ENCODE data around the gene ETV6. TPM values are rescaled to one million over a fixed set of nuclear protein-coding genes. Genes with fewer than 3 reads are reported as not detected.
A peak's percentile ranks its signal among the peaks of the same experiment; 100 is the strongest.

The ETV6 gene
- polyA plus RNA-seq, 2 of the 4 experiments (the other 2 are of a cell fraction): 4.0 to 7.0 TPM

- 94% methylated on average over 11 of the region's 11 CpGs for WGBS (ENCODE audit: missing lambda C conversion rate)
- peaks cover 43% of the 10 kb centered on the region for H3K4me1 ChIP-seq
- H3K9me3 ChIP-seq: no peaks in the 10 kb centered on the region
- DNase-seq (ENCODE audit: low read depth in 1 of 2, low spot score in 1 of 2) (no peak), ATAC-seq (no peak), FAIRE-seq (no peak)
- no peak overlapping the region for H3K4me3 ChIP-seq
- no peak for TF ChIP-seq PHF8 (IDR thresholded peaks at IDR 0.05; ENCODE audit: borderline replicate concordance, low read depth)
- TF ChIP-seq, protein P1, sequence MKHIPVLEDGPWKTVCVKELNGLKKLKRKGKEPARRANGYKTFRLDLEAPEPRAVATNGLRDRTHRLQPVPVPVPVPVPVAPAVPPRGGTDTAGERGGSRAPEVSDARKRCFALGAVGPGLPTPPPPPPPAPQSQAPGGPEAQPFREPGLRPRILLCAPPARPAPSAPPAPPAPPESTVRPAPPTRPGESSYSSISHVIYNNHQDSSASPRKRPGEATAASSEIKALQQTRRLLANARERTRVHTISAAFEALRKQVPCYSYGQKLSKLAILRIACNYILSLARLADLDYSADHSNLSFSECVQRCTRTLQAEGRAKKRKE (CRISPR knock-in tag; IDR thresholded peaks at IDR 0.05; ENCODE audit: low read depth): no peak
- TF ChIP-seq BHLHE40 (IDR thresholded peaks at IDR 0.05; ENCODE audit: low read depth, low read length): no peak
- TF ChIP-seq HES2 (IDR thresholded peaks at IDR 0.05): no peak
- TF ChIP-seq, protein P2, sequence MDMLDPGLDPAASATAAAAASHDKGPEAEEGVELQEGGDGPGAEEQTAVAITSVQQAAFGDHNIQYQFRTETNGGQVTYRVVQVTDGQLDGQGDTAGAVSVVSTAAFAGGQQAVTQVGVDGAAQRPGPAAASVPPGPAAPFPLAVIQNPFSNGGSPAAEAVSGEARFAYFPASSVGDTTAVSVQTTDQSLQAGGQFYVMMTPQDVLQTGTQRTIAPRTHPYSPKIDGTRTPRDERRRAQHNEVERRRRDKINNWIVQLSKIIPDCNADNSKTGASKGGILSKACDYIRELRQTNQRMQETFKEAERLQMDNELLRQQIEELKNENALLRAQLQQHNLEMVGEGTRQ (IDR thresholded peaks at IDR 0.05): no peak
- no peak for TF ChIP-seq EHMT2 (IDR thresholded peaks at IDR 0.05; ENCODE audit: low read depth)
- no peak for TF ChIP-seq MAZ (IDR thresholded peaks at IDR 0.05; ENCODE audit: borderline replicate concordance, low read depth, low read length)
- no peak for TF ChIP-seq ZNF302 (CRISPR knock-in tag; IDR thresholded peaks at IDR 0.05)
- no peak for TF ChIP-seq HDAC2 (IDR thresholded peaks at IDR 0.05)
- no peak for TF ChIP-seq SMC3 (IDR thresholded peaks at IDR 0.05)
- no peak for TF ChIP-seq FOSB (CRISPR knock-in tag; IDR thresholded peaks at IDR 0.05)
- no peak for TF ChIP-seq CHD4 (IDR thresholded peaks at IDR 0.05; ENCODE audit: borderline replicate concordance)
- TF ChIP-seq FOSL2 (IDR thresholded peaks at IDR 0.05): no peak
- no peak for TF ChIP-seq FOSL2 (CRISPR knock-in tag; IDR thresholded peaks at IDR 0.05)
- no peak for TF ChIP-seq HEYL (CRISPR knock-in tag; IDR thresholded peaks at IDR 0.05)
- TF ChIP-seq SREBF2 (IDR thresholded peaks at IDR 0.05): no peak
- no peak for TF ChIP-seq JUN (IDR thresholded peaks at IDR 0.05)
- POLR2A ChIA-PET: no interaction called here
- H3K4me2 ChIP-seq: peak overlapping the region; percentile 81; the same call in 1 of the 3 replicates
- CTCF ChIA-PET: interaction anchor here (1.0 kb wide), 1 partner anchor 233 kb away, joined by 3 read pairs; no protein-coding TSS in a partner anchor
- peak overlapping the region; percentile 0 to 73; a peak in 3 of 6 replicates for H3K27ac ChIP-seq
Measured at GRCh38 chr12:11884116-11884515, 234.6 kb downstream of the ETV6 start.

GRCh38 chr12:11884706-11885105, 235.2 kb downstream of the ETV6 start:
- CTCF ChIA-PET: no interaction called here
- 0 out of 6 replicates have a peak, but pooled peaks of 1 of the 2 experiments have one; percentile 7 for ATAC-seq
- FAIRE-seq: no peak
- Histone ChIP-seq H3K4me3 (no peak overlapping the region), H3K4me2 (peak overlapping the region; percentile 81), H3K4me1 (peaks cover 43% of the 10 kb centered on the region), H3K9me3 (no peaks in the 10 kb centered on the region), H3K27ac (peak overlapping the region; percentile 70 to 73)
- TF ChIP-seq EHF (CRISPR knock-in tag; IDR thresholded peaks at IDR 0.05): no peak
- no peak for TF ChIP-seq CHD2 (IDR thresholded peaks at IDR 0.05; ENCODE audit: low read length, partially characterized antibody)
- TF ChIP-seq ZNF302 (CRISPR knock-in tag; IDR thresholded peaks at IDR 0.05): no peak
- TF ChIP-seq GATA3 (IDR thresholded peaks at IDR 0.05; ENCODE audit: borderline replicate concordance): no peak
- TF ChIP-seq, protein P3, sequence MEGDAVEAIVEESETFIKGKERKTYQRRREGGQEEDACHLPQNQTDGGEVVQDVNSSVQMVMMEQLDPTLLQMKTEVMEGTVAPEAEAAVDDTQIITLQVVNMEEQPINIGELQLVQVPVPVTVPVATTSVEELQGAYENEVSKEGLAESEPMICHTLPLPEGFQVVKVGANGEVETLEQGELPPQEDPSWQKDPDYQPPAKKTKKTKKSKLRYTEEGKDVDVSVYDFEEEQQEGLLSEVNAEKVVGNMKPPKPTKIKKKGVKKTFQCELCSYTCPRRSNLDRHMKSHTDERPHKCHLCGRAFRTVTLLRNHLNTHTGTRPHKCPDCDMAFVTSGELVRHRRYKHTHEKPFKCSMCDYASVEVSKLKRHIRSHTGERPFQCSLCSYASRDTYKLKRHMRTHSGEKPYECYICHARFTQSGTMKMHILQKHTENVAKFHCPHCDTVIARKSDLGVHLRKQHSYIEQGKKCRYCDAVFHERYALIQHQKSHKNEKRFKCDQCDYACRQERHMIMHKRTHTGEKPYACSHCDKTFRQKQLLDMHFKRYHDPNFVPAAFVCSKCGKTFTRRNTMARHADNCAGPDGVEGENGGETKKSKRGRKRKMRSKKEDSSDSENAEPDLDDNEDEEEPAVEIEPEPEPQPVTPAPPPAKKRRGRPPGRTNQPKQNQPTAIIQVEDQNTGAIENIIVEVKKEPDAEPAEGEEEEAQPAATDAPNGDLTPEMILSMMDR (IDR thresholded peaks at IDR 0.05): no peak
- TF ChIP-seq ESRRA (IDR thresholded peaks at IDR 0.05; ENCODE audit: borderline replicate concordance, low read length): no peak
- no peak for TF ChIP-seq KDM1A (IDR thresholded peaks at IDR 0.05; ENCODE audit: low read depth)
- TF ChIP-seq CHD4 (IDR thresholded peaks at IDR 0.05; ENCODE audit: borderline replicate concordance): no peak
- TF ChIP-seq, protein P4, sequence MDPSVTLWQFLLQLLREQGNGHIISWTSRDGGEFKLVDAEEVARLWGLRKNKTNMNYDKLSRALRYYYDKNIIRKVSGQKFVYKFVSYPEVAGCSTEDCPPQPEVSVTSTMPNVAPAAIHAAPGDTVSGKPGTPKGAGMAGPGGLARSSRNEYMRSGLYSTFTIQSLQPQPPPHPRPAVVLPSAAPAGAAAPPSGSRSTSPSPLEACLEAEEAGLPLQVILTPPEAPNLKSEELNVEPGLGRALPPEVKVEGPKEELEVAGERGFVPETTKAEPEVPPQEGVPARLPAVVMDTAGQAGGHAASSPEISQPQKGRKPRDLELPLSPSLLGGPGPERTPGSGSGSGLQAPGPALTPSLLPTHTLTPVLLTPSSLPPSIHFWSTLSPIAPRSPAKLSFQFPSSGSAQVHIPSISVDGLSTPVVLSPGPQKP (IDR thresholded peaks at IDR 0.05; ENCODE audit: low read depth, low read length): no peak
- no peak for TF ChIP-seq HMGXB4 (CRISPR knock-in tag; IDR thresholded peaks at IDR 0.05; ENCODE audit: borderline replicate concordance)
- 95% methylated on average over 2 of the region's 2 CpGs for WGBS (ENCODE audit: missing lambda C conversion rate)
- POLR2A ChIA-PET: no interaction called here
- peak in 1 of 2 experiments; percentile 42 for DNase-seq (ENCODE audit: low read depth in 1 of 2, low spot score in 1 of 2)

Data from A549 (cell line).